Measurements from ENCODE around the gene PGM5. TPM values are rescaled to one million over a fixed set of nuclear protein-coding genes. Genes with fewer than 3 reads are reported as not detected.

PGM5 gene
- total and polyA plus RNA-seq, 8 donors, result 12.7 to 61.3 (median 52.0) TPM

- DNase-seq, result peak in 1 of 4 donors; percentile 47
Measured at GRCh38 chr9:68546596-68547390, 190.4 kb downstream of the PGM5 start.

DNA sequence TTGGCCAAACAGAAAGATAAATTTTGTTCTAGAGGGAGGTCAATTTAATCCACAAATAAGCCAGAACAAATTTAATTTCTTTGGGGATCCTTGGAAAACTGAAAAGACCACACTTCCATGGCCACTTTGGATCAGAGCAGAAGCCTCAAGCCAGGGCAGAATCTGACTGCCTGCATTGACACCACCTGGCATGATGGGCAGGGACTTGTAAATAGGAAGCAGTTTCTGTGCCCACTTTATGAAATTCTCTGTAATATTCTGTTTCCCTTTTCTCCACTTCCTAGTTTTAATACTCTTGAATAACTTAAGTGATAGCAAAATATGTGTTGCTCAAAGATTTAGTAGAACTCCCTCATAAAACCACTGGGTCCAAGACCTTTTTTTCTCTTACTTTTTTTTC, 191.0 kb downstream of the PGM5 start:
- H3K27ac ChIP-seq, result peak overlapping the region; percentile 59 to 93
- no peak for DNase-seq

More at GRCh38 chr9:68546596-68547390, 190.4 kb downstream of the PGM5 start:
- no peak for TF ChIP-seq CTCF (IDR thresholded peaks at IDR 0.05)
- Histone ChIP-seq H3K9me3 (no peaks in the 10 kb centered on the region), H3K27me3 (no peaks in the 10 kb centered on the region), H3K4me1 (peaks cover under 1 to 41% of the 10 kb centered on the region in 2 donors), H3K36me3 (no peaks in the 10 kb centered on the region), H3K27ac (peak overlapping the region; percentile 59 to 93), H3K4me3 (peak overlapping the region in 1 of 2 donors; percentile 1)
- intact Hi-C loops (cut with DNase I), result no loop called here
- ATAC-seq, result peak; percentile 81

GRCh38 chr9:68548241-68548640, 191.8 kb downstream of the PGM5 start:
- intact Hi-C loops (cut with DNase I), result no loop called here
- Histone ChIP-seq H3K27ac (peak overlapping the region in 1 of 2 donors; percentile 93), H3K4me3 (no peak overlapping the region), H3K27me3 (no peaks in the 10 kb centered on the region), H3K36me3 (no peaks in the 10 kb centered on the region), H3K4me1 (peaks cover 0 to 41% of the 10 kb centered on the region in 2 donors), H3K9me3 (no peaks in the 10 kb centered on the region)
- DNase-seq (no peak), ATAC-seq (no peak)
- no peak for TF ChIP-seq CTCF (IDR thresholded peaks at IDR 0.05)

More for the DNA sequence above, 191.0 kb downstream of the PGM5 start:
- H3K4me3 ChIP-seq, result peak overlapping the region in 1 of 2 donors; percentile 1
- TF ChIP-seq CTCF (IDR thresholded peaks at IDR 0.05), result no peak
- no peaks in the 10 kb centered on the region for H3K27me3 ChIP-seq
- ATAC-seq, result peak; percentile 47
- H3K4me1 ChIP-seq, result peaks cover 0 to 41% of the 10 kb centered on the region in 2 donors
- intact Hi-C loops (cut with DNase I), result no loop called here
- H3K36me3 ChIP-seq, result no peaks in the 10 kb centered on the region
- no peaks in the 10 kb centered on the region for H3K9me3 ChIP-seq

GRCh38 chr9:68551191-68551590, 194.8 kb downstream of the PGM5 start:
- Histone ChIP-seq H3K27ac (peak overlapping the region in 1 of 2 donors; percentile 71), H3K9me3 (no peaks in the 10 kb centered on the region), H3K4me3 (no peak overlapping the region), H3K27me3 (no peaks in the 10 kb centered on the region), H3K36me3 (no peaks in the 10 kb centered on the region), H3K4me1 (peaks cover 0 to 35% of the 10 kb centered on the region in 2 donors)
- ATAC-seq, result peak; percentile 66
- no peak for TF ChIP-seq CTCF (IDR thresholded peaks at IDR 0.05)
- DNase-seq, result no peak
- intact Hi-C loops (cut with DNase I), result no loop called here

- Histone ChIP-seq H3K4me3 (no peak overlapping the region), H3K4me1 (peaks cover 0 to 21% of the 10 kb centered on the region in 2 donors), H3K27ac (no peak overlapping the region), H3K36me3 (no peaks in the 10 kb centered on the region), H3K27me3 (no peaks in the 10 kb centered on the region), H3K9me3 (no peaks in the 10 kb centered on the region)
- TF ChIP-seq CTCF (IDR thresholded peaks at IDR 0.05), result no peak
- peak; percentile 56 for ATAC-seq
- DNase-seq, result no peak
- intact Hi-C loops (cut with DNase I), result no loop called here
Measured at GRCh38 chr9:68552700-68553476, 196.5 kb downstream of the PGM5 start.

Data from left lung (tissue), 10 donors.